ENCODE results near the gene TMEM178A.

TMEM178A gene

DNA sequence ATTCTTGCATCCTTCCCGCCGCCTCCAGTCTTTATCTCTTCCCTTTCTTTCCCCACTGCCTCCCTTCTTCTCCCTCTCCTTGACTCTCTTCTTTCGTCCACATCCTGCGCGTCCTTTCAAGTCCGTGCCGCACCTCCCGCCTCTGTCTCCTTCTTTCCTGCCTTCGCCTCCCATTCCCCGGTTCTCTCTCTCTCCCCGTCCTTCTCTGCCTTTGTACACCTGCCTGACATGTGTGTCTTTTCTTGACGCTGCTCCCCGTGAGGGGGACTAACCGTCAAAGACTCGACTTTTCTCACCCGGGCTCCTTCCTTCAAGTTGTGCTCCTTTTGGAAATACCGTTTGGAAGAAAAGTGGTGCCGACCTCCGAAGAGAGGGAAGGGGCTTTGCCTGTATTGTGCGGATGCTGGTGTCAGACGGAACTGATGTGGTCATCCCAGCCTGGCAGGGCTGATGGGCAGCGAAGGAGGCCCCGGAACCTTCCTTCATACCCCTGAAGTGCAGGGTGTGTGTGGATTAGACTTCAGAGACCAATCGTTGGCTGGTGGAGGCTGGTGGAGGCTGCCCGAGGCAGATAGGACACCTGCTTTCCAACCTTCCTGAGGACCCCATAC lies 879 bp downstream of the TMEM178A start:
- H3K9ac ChIP-seq (ENCODE audit: low read depth, low read length), result no peak overlapping the region
- H3K27me3 ChIP-seq (ENCODE audit: insufficient read depth, low read length, poor library complexity), result no peaks in the 10 kb centered on the region

GRCh38 chr2:39667104-39667885 lies 1.6 kb downstream of the TMEM178A start:
- no peak for DNase-seq
- H3K79me2 ChIP-seq (ENCODE audit: insufficient read depth, low read length), result no peaks in the 10 kb centered on the region
- no peak for ATAC-seq (ENCODE audit: insufficient read depth, low read depth)
- H3K4me3 ChIP-seq (ENCODE audit: low read depth in 1 of 2, low read length in 2 of 2), result no peak overlapping the region
- TF ChIP-seq CTCF (IDR thresholded peaks at IDR 0.05; ENCODE audit: borderline replicate concordance, extremely low read depth, low read length, poor library complexity, severe bottlenecking) (no peak), EZH2 (IDR thresholded peaks at IDR 0.05; ENCODE audit: borderline replicate concordance, low read depth, low read length, severe bottlenecking) (no peak)
- H3K36me3 ChIP-seq (ENCODE audit: insufficient read depth, low read length), result no peaks in the 10 kb centered on the region
- H3K4me1 ChIP-seq (ENCODE audit: insufficient read depth, low read length), result no peaks in the 10 kb centered on the region
- no peak overlapping the region for H3K9ac ChIP-seq (ENCODE audit: low read depth, low read length)
- H4K20me1 ChIP-seq (ENCODE audit: insufficient read depth, low read length), result no peaks in the 10 kb centered on the region
- H3K27me3 ChIP-seq (ENCODE audit: insufficient read depth, low read length, poor library complexity), result no peaks in the 10 kb centered on the region
- peaks cover 2% of the 10 kb centered on the region for H3K9me3 ChIP-seq (ENCODE audit: insufficient read depth, low read length, severe bottlenecking)
- no peak overlapping the region for H3K4me2 ChIP-seq (ENCODE audit: insufficient read depth, low read length)
- H3K27ac ChIP-seq (ENCODE audit: low read length), result no peak overlapping the region
- no peak overlapping the region for H2AFZ ChIP-seq (ENCODE audit: low read depth, low read length)

More for the DNA sequence above, 879 bp downstream of the TMEM178A start:
- no peak overlapping the region for H3K4me3 ChIP-seq (ENCODE audit: low read depth in 1 of 2, low read length in 2 of 2)
- H3K79me2 ChIP-seq (ENCODE audit: insufficient read depth, low read length), result no peaks in the 10 kb centered on the region
- DNase-seq (no peak), ATAC-seq (ENCODE audit: insufficient read depth, low read depth) (no peak)
- no peak overlapping the region for H3K27ac ChIP-seq (ENCODE audit: low read length)
- peaks cover 2% of the 10 kb centered on the region for H3K9me3 ChIP-seq (ENCODE audit: insufficient read depth, low read length, severe bottlenecking)
- H2AFZ ChIP-seq (ENCODE audit: low read depth, low read length), result no peak overlapping the region
- H3K36me3 ChIP-seq (ENCODE audit: insufficient read depth, low read length), result no peaks in the 10 kb centered on the region
- H4K20me1 ChIP-seq (ENCODE audit: insufficient read depth, low read length), result no peaks in the 10 kb centered on the region
- H3K4me1 ChIP-seq (ENCODE audit: insufficient read depth, low read length), result no peaks in the 10 kb centered on the region
- no peak for TF ChIP-seq CTCF (IDR thresholded peaks at IDR 0.05; ENCODE audit: borderline replicate concordance, extremely low read depth, low read length, poor library complexity, severe bottlenecking)
- TF ChIP-seq EZH2 (IDR thresholded peaks at IDR 0.05; ENCODE audit: borderline replicate concordance, low read depth, low read length, severe bottlenecking), result no peak
- no peak overlapping the region for H3K4me2 ChIP-seq (ENCODE audit: insufficient read depth, low read length)

- Histone ChIP-seq H3K4me3 (ENCODE audit: low read depth in 1 of 2, low read length in 2 of 2) (no peak overlapping the region), H3K27me3 (ENCODE audit: insufficient read depth, low read length, poor library complexity) (no peaks in the 10 kb centered on the region), H4K20me1 (ENCODE audit: insufficient read depth, low read length) (no peaks in the 10 kb centered on the region), H2AFZ (ENCODE audit: low read depth, low read length) (no peak overlapping the region), H3K27ac (ENCODE audit: low read length) (no peak overlapping the region), H3K36me3 (ENCODE audit: insufficient read depth, low read length) (no peaks in the 10 kb centered on the region), H3K9ac (ENCODE audit: low read depth, low read length) (no peak overlapping the region), H3K79me2 (ENCODE audit: insufficient read depth, low read length) (no peaks in the 10 kb centered on the region), H3K9me3 (ENCODE audit: insufficient read depth, low read length, severe bottlenecking) (peaks cover 2% of the 10 kb centered on the region), H3K4me2 (ENCODE audit: insufficient read depth, low read length) (no peak overlapping the region), H3K4me1 (ENCODE audit: insufficient read depth, low read length) (no peaks in the 10 kb centered on the region)
- TF ChIP-seq EZH2 (IDR thresholded peaks at IDR 0.05; ENCODE audit: borderline replicate concordance, low read depth, low read length, severe bottlenecking) (no peak), CTCF (IDR thresholded peaks at IDR 0.05; ENCODE audit: borderline replicate concordance, extremely low read depth, low read length, poor library complexity, severe bottlenecking) (no peak)
- ATAC-seq (ENCODE audit: insufficient read depth, low read depth) (no peak), DNase-seq (no peak)
Measured at GRCh38 chr2:39667886-39668276, 2.2 kb downstream of the TMEM178A start.
